ENCODE measurements around the gene PTBP2. TPM values are rescaled to one million over a fixed set of nuclear protein-coding genes. Genes with fewer than 3 reads are reported as not detected.

The PTBP2 gene
- total and polyA plus RNA-seq, 10 of the 15 experiments (the other 5 are each of a cell fraction or from before 2014, with no cell fraction given): 5.8 to 17.5 (median 11.1) TPM

- H3K27me3 ChIP-seq (replicated peaks in 1 of 2; ENCODE audit: control insufficient read depth in 2 of 2, insufficient read depth in 2 of 2, low read length in 1 of 2): no peaks in the 10 kb centered on the region
- H2AFZ ChIP-seq (ENCODE audit: control insufficient read depth, low read depth, low read length): no peak overlapping the region
- DNase-seq (ENCODE audit: low read depth, low spot score) (no peak), FAIRE-seq (no peak), ATAC-seq (no peak)
- H4K20me1 ChIP-seq (ENCODE audit: control insufficient read depth, insufficient read depth): no peaks in the 10 kb centered on the region
- H3K4me3 ChIP-seq: no peak overlapping the region
- WGBS (ENCODE audit: insufficient coverage, insufficient replicate concordance, low lambda C conversion rate, missing lambda C conversion rate): 50% methylated on average over 2 of the region's 2 CpGs
- no peaks in the 10 kb centered on the region for H3K4me1 ChIP-seq (ENCODE audit: control insufficient read depth, insufficient read depth, low read length)
- ChIA-PET RAD21 (ENCODE audit: unreplicated experiment) (interaction anchor here (0.6 kb wide), 1 partner anchor 414 kb away, joined by 3 read pairs; no protein-coding TSS in a partner anchor), POLR2A (no interaction called here), SMC1A (ENCODE audit: uncharacterized antibody, unreplicated experiment) (no interaction called here), CTCF (interaction anchor here (2.1 kb wide), 1 partner anchor 241 kb away, joined by 5 read pairs; no protein-coding TSS in a partner anchor)
- TF ChIP-seq ZNF384 (IDR thresholded peaks at IDR 0.05; ENCODE audit: borderline replicate concordance, low read depth, low read length) (no peak), GATAD2B (conservative IDR thresholded peaks at IDR 0.05; ENCODE audit: low read depth) (no peak), MTA3 (IDR thresholded peaks at IDR 0.05; ENCODE audit: borderline replicate concordance, low read length) (no peak), TCF3 (IDR thresholded peaks at IDR 0.05; ENCODE audit: borderline replicate concordance, insufficient read depth, low read depth, low read length) (no peak), CBFB (IDR thresholded peaks at IDR 0.05; ENCODE audit: low read depth) (no peak), NBN (IDR thresholded peaks at IDR 0.05) (no peak), BACH1 (IDR thresholded peaks at IDR 0.05; ENCODE audit: borderline replicate concordance) (no peak), KDM1A (IDR thresholded peaks at IDR 0.05; ENCODE audit: borderline replicate concordance) (no peak), E2F8 (IDR thresholded peaks at IDR 0.05; ENCODE audit: low read depth, partially characterized antibody) (no peak), RAD21 (IDR thresholded peaks at IDR 0.05; ENCODE audit: insufficient read depth, low read depth, low read length) (no peak)
- H3K36me3 ChIP-seq (ENCODE audit: control insufficient read depth in 2 of 2, insufficient read depth in 2 of 2, low read length in 1 of 2): no peaks in the 10 kb centered on the region
- H3K9ac ChIP-seq (ENCODE audit: control insufficient read depth, insufficient read depth, low read length): no peak overlapping the region
- no peak overlapping the region for H3K27ac ChIP-seq (ENCODE audit: control insufficient read depth, insufficient read depth)
- no peak overlapping the region for H3K4me2 ChIP-seq (ENCODE audit: control insufficient read depth, insufficient read depth)
- no peaks in the 10 kb centered on the region for H3K9me3 ChIP-seq (replicated peaks; ENCODE audit: control insufficient read depth, insufficient read depth, low read length)
- intact Hi-C loops (cut with micrococcal nuclease; ENCODE audit: unreplicated experiment) (no loop called here), in situ Hi-C loops (cut with MboI) (no loop called here)
- H3K79me2 ChIP-seq (ENCODE audit: control insufficient read depth, insufficient read depth, low read length): no peaks in the 10 kb centered on the region
- BruUV-seq (replicated peaks): no TSS peak
Observed at GRCh38 chr1:96714881-96715280, 6.7 kb upstream of the PTBP2 start.
